Effector CD8-positive, alpha-beta T cell (primary cell): ENCODE data around the gene BDKRB2.

Experiments
- DNase-seq: peaks from one replicate; lab custom pipeline; 2025; lab: John Stamatoyannopoulos, UW

The BDKRB2 gene

GRCh38 chr14:96252999-96253539 lies 48.4 kb downstream of the BDKRB2 start:
- DNase-seq: no peak

GRCh38 chr14:96254687-96255086 lies 50.0 kb downstream of the BDKRB2 start:
- no peak for DNase-seq

- no peak for DNase-seq
Measured at GRCh38 chr14:96255501-96256366, 51.1 kb downstream of the BDKRB2 start, which contains the start of gene BDKRB1. Gene BDKRB1, plus strand, starts transcription at chr14:96256210. Its CDS starts 7,473 bp downstream, at chr14:96263683.

GRCh38 chr14:96256407-96256806 lies 51.8 kb downstream of the BDKRB2 start:
- no peak for DNase-seq

GRCh38 chr14:96257056-96257455 lies 52.4 kb downstream of the BDKRB2 start:
- DNase-seq: no peak

GRCh38 chr14:96257900-96258299 lies 53.3 kb downstream of the BDKRB2 start:
- DNase-seq: no peak

- no peak for DNase-seq
Measured at GRCh38 chr14:96260341-96260821, 55.7 kb downstream of the BDKRB2 start.

GRCh38 chr14:96261053-96261452 lies 56.4 kb downstream of the BDKRB2 start:
- no peak for DNase-seq

GRCh38 chr14:96261772-96262655 lies 57.4 kb downstream of the BDKRB2 start:
- no peak for DNase-seq

GRCh38 chr14:96263347-96264199 lies 58.9 kb downstream of the BDKRB2 start:
- DNase-seq: no peak

- DNase-seq: no peak
Measured at GRCh38 chr14:96264200-96264553, 59.5 kb downstream of the BDKRB2 start.

- no peak for DNase-seq
Measured at GRCh38 chr14:96264853-96265252, 60.2 kb downstream of the BDKRB2 start.

- no peak for DNase-seq
Measured at GRCh38 chr14:96265383-96266095, 60.9 kb downstream of the BDKRB2 start.

GRCh38 chr14:96267336-96267735 lies 62.7 kb downstream of the BDKRB2 start:
- no peak for DNase-seq

- no peak for DNase-seq
Measured at GRCh38 chr14:96267916-96268315, 63.3 kb downstream of the BDKRB2 start.

GRCh38 chr14:96268431-96269358 lies 64.1 kb downstream of the BDKRB2 start:
- DNase-seq: no peak

- no peak for DNase-seq
Measured at GRCh38 chr14:96269359-96269710, 64.7 kb downstream of the BDKRB2 start.

GRCh38 chr14:96270565-96271420 lies 66.2 kb downstream of the BDKRB2 start:
- DNase-seq: no peak

- no peak for DNase-seq
Measured at GRCh38 chr14:96271421-96271762, 66.8 kb downstream of the BDKRB2 start.
